ENCODE results near the gene SEC14L2.
"Not testable (repeated sequence)": the region's sequence is repeated elsewhere in the genome, so short reads cannot be mapped to it uniquely, and the experiment has no call there.

The SEC14L2 gene

GRCh38 chr22:30402028-30402765, 5.4 kb downstream of the SEC14L2 start:
- TF ChIP-seq, protein P1, sequence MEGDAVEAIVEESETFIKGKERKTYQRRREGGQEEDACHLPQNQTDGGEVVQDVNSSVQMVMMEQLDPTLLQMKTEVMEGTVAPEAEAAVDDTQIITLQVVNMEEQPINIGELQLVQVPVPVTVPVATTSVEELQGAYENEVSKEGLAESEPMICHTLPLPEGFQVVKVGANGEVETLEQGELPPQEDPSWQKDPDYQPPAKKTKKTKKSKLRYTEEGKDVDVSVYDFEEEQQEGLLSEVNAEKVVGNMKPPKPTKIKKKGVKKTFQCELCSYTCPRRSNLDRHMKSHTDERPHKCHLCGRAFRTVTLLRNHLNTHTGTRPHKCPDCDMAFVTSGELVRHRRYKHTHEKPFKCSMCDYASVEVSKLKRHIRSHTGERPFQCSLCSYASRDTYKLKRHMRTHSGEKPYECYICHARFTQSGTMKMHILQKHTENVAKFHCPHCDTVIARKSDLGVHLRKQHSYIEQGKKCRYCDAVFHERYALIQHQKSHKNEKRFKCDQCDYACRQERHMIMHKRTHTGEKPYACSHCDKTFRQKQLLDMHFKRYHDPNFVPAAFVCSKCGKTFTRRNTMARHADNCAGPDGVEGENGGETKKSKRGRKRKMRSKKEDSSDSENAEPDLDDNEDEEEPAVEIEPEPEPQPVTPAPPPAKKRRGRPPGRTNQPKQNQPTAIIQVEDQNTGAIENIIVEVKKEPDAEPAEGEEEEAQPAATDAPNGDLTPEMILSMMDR (IDR thresholded peaks at IDR 0.05; ENCODE audit: low read depth, low read length, missing control alignments) = no peak
- no peak for DNase-seq (ENCODE audit: extremely low read depth, low read depth)
- no peak overlapping the region for H3K4me3 ChIP-seq (replicated peaks; ENCODE audit: low read depth, low read length)

- H3K4me3 ChIP-seq (replicated peaks; ENCODE audit: low read depth, low read length); DNase-seq (ENCODE audit: extremely low read depth, low read depth): not testable (repeated sequence)
Observed at GRCh38 chr22:30402766-30403104, 5.9 kb downstream of the SEC14L2 start.

GRCh38 chr22:30404307-30404706, 7.5 kb downstream of the SEC14L2 start:
- TF ChIP-seq, protein P1 (IDR thresholded peaks at IDR 0.05; ENCODE audit: low read depth, low read length, missing control alignments) = no peak
- no peak for DNase-seq (ENCODE audit: extremely low read depth, low read depth)
- H3K4me3 ChIP-seq (replicated peaks; ENCODE audit: low read depth, low read length) = no peak overlapping the region

GRCh38 chr22:30405731-30406130, 8.9 kb downstream of the SEC14L2 start:
- DNase-seq (ENCODE audit: extremely low read depth, low read depth) = no peak
- no peak overlapping the region for H3K4me3 ChIP-seq (replicated peaks; ENCODE audit: low read depth, low read length)
- TF ChIP-seq, protein P1 (IDR thresholded peaks at IDR 0.05; ENCODE audit: low read depth, low read length, missing control alignments) = no peak

DNA sequence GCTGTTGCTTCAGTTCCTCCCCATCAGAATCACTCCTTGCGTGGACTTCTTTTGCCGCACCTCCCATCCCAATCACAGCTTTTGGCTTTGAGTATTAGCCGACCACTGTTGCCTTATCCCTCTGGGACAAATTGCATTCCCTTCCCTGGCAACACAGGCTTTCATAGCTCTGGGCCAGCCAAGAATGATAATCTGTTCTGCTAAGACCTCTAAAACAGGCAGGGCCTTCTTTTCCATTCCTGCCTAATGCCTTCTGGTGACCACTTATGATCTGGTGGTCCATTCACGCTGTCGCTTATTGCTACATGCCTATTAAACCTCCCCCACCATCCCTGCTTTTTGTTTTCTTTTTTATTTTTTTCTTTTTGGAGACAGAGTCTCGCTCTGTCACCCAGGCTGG, 9.6 kb downstream of the SEC14L2 start:
- no peak for DNase-seq (ENCODE audit: extremely low read depth, low read depth)
- TF ChIP-seq, protein P1 (IDR thresholded peaks at IDR 0.05; ENCODE audit: low read depth, low read length, missing control alignments) = no peak

GRCh38 chr22:30408388-30409102, 11.7 kb downstream of the SEC14L2 start:
- TF ChIP-seq, protein P1 (IDR thresholded peaks at IDR 0.05; ENCODE audit: low read depth, low read length, missing control alignments) = no peak
- H3K4me3 ChIP-seq (replicated peaks; ENCODE audit: low read depth, low read length) = no peak overlapping the region
- no peak for DNase-seq (ENCODE audit: extremely low read depth, low read depth)

More for the DNA sequence above, 9.6 kb downstream of the SEC14L2 start:
- no peak overlapping the region for H3K4me3 ChIP-seq (replicated peaks; ENCODE audit: low read depth, low read length)

GRCh38 chr22:30411780-30412179, 15.0 kb downstream of the SEC14L2 start:
- TF ChIP-seq, protein P1 (IDR thresholded peaks at IDR 0.05; ENCODE audit: low read depth, low read length, missing control alignments) = no peak
- H3K4me3 ChIP-seq (replicated peaks; ENCODE audit: low read depth, low read length) = no peak overlapping the region
- DNase-seq (ENCODE audit: extremely low read depth, low read depth) = no peak

Measured in HFF-Myc (cell line).